Duodenal mucosa (tissue), 2 donors: ENCODE data around the gene DIP2C.
"Not testable (repeated sequence)": the region's sequence is repeated elsewhere in the genome, so short reads cannot be mapped to it uniquely, and the experiment has no call there.

Source experiments
- H3K27ac ChIP-seq: one replicate; pipeline ENCODE4 v1.7.0; 2013; ENCODE audit warnings: low read depth, low read length
- H3K27me3 ChIP-seq, 2 donors: one replicate each; pipeline ENCODE4 v1.7.0; 2013; ENCODE audit warnings: low read length in 2 of 2, control low read depth in 1 of 2; ENCODE audit not compliant: insufficient read depth in 2 of 2, control insufficient read depth in 1 of 2
- H3K36me3 ChIP-seq, 2 donors: one replicate each; pipeline ENCODE4 v1.7.0; 2013; ENCODE audit warnings: low read length in 2 of 2, control low read depth in 1 of 2; ENCODE audit not compliant: insufficient read depth in 2 of 2, control insufficient read depth in 1 of 2
- H3K4me1 ChIP-seq, 2 donors: one replicate each; pipeline ENCODE4 v1.7.0; 2013; ENCODE audit warnings: low read length in 2 of 2, control low read depth in 1 of 2; ENCODE audit not compliant: insufficient read depth in 2 of 2, control insufficient read depth in 1 of 2
- H3K4me3 ChIP-seq, 2 donors: one replicate each; pipeline ENCODE4 v1.7.0; 2013; ENCODE audit warnings: low read length in 2 of 2, low read depth in 1 of 2
- H3K9ac ChIP-seq, 2 donors: one replicate each; pipeline ENCODE4 v1.7.0; 2013; ENCODE audit warnings: low read length in 2 of 2, low read depth in 1 of 2
- H3K9me3 ChIP-seq, 2 donors: one replicate each; pipeline ENCODE4 v1.7.0; 2013; ENCODE audit warnings: low read length in 2 of 2, control low read depth in 1 of 2; ENCODE audit not compliant: control insufficient read depth in 1 of 2

The DIP2C gene

DNA sequence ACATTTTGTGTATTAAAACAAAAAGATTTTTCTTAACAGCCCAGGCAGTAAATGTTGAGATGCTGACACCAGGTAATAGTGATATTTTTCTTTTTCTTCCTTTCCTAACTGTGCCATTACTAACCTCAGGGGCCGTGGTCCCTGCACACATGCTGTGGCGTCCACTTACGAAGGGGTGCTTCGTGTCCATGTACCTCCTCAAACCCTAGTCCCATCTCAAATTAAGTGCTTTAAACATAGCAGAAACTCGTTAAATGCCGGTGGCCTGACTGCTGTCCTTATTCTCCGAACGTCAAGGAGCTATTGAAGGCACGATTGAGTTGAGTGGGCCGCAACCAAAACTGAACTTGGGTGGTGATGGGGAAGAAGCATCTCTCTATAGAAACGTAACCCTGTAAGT, 421.8 kb downstream of the DIP2C start:
- H3K9me3 ChIP-seq: no peaks in the 10 kb centered on the region
- H3K27me3 ChIP-seq: no peaks in the 10 kb centered on the region
- H3K36me3 ChIP-seq: no peaks in the 10 kb centered on the region
- no peaks in the 10 kb centered on the region for H3K4me1 ChIP-seq
- H3K4me3 ChIP-seq: no peak overlapping the region
- H3K27ac ChIP-seq: no peak overlapping the region
- H3K9ac ChIP-seq: no peak overlapping the region

GRCh38 chr10:266974-267425, 422.5 kb downstream of the DIP2C start:
- Histone ChIP-seq H3K36me3 (no peaks in the 10 kb centered on the region), H3K4me1 (no peaks in the 10 kb centered on the region), H3K4me3 (no peak overlapping the region), H3K27me3 (no peaks in the 10 kb centered on the region), H3K9me3 (no peaks in the 10 kb centered on the region), H3K27ac (no peak overlapping the region), H3K9ac (no peak overlapping the region)

DNA sequence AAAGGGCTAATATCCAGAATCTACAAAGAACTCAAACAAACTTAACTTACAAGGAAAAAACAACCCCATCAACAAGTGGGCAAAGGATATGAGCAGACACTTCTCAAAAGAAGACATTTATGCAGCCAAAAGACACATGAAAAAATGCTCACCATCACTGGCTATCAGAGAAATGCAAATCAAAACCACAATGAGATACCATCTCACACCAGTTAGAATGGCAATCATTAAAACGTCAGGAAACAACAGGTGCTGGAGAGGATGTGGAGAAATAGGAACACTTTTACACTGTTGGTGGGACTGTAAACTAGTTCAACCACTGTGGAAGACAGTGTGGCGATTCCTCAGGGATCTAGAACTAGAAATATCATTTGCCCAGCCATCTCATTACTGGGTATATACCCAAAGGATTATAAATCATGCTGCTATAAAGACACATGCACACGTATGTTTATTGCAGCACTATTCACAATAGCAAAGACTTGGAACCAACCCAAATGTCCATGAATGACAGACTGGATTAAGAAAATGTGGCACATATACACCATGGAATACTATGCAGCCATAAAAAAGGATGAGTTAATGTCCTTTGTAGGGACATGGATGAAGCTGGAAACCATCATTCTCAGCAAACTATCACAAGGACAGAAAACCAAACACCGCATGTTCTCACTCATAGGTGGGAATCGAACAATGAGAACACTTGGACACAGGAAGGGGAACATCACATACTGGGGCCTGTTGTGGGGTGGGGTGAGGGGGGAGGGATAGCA, 423.5 kb downstream of the DIP2C start:
- H3K9me3 ChIP-seq, H3K4me1 ChIP-seq, H3K9ac ChIP-seq, H3K4me3 ChIP-seq, H3K27ac ChIP-seq, H3K27me3 ChIP-seq, H3K36me3 ChIP-seq: not testable (repeated sequence)

DNA sequence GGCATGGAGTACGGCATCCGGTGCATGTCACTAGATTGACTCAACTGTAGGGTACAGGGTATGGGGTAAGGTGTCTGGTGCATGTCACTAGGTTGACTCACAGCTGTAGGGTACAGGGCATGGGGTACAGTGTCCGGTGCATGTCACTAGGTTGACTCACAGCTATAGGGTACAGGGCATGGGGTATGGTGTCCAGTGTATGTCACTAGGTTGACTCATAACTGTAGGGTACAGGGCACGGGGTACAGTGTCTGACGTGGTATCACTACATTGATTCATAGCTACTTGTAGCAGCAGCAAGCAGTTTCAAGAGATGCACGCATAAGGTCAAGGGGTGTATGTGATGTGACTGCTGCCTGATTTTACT, 424.4 kb downstream of the DIP2C start:
- H3K27me3 ChIP-seq, H3K4me3 ChIP-seq, H3K9ac ChIP-seq, H3K4me1 ChIP-seq, H3K27ac ChIP-seq, H3K36me3 ChIP-seq, H3K9me3 ChIP-seq: not testable (repeated sequence)

DNA sequence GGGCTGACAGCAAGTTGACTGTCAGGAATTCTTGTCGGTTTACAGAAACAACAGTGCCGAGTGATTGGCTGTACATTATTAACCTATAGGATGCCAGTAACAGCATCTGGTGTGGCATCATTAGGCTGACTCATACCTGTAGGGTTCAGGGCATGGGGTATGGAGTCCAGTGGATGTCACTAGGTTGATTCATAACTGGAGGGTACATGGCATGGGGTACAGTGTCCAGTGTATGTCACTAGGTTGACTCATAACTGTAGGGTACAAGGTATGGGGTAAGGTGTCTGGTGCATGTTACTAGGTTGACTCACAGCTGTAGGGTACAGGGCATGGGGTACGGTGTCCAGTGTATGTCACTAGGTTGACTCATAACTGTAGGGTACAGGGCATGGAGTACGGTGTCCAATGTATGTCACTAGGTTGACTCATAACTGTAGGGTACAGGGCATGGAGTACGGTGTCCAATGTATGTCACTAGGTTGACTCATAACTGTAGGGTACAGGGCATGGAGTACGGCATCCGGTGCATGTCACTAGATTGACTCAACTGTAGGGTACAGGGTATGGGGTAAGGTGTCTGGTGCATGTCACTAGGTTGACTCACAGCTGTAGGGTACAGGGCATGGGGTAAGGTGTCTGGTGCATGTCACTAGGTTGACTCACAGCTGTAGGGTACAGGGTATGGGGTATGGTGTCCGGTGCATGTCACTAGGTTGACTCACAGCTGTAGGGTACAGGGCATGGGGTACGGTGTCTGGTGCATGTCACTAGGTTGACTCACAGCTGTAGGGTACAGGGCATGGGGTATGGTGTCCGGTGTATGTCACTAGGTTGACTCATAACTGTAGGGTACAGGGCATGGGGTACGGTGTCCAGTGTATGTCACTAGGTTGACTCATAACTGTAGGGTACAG, 425.1 kb downstream of the DIP2C start:
- not testable (repeated sequence) for H3K27ac ChIP-seq

DNA sequence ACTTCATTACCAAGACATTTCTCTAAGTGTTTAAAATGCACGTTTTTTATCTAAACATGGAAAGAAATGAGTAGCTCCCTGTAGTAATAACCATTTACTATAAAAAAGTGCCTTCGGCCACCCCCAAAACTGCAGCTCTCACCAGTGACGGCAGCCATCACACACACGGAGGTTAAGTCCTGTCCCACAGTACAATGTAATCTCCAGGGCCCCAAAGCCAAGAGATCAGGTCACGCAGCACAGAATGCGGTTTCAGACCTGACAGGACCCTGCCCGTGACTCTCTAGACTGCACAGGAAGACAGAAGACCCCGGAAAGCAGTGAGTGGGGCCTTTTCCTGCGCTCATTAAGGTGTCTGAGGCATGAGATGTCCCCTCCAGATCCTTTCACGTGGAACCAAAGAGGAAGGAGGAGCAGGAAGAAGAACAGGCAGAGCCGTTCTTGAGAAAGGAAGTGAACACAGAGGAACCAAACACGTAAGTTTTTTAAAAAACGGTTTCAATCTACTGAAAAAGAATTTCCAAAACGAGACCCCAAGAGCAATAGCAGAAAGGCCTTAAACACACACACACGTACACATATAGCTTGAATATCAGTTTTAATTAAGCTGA, 428.5 kb downstream of the DIP2C start:
- no peaks in the 10 kb centered on the region for H3K27me3 ChIP-seq
- no peak overlapping the region for H3K9ac ChIP-seq
- no peak overlapping the region for H3K27ac ChIP-seq
- H3K4me1 ChIP-seq: no peaks in the 10 kb centered on the region
- H3K4me3 ChIP-seq: no peak overlapping the region
- peaks cover 0 to 4% of the 10 kb centered on the region in 2 donors for H3K36me3 ChIP-seq
- no peaks in the 10 kb centered on the region for H3K9me3 ChIP-seq

More for the DNA sequence above, 425.1 kb downstream of the DIP2C start:
- not testable (repeated sequence) for H3K27me3 ChIP-seq, H3K36me3 ChIP-seq, H3K9ac ChIP-seq, H3K4me1 ChIP-seq, H3K4me3 ChIP-seq, H3K9me3 ChIP-seq

DNA sequence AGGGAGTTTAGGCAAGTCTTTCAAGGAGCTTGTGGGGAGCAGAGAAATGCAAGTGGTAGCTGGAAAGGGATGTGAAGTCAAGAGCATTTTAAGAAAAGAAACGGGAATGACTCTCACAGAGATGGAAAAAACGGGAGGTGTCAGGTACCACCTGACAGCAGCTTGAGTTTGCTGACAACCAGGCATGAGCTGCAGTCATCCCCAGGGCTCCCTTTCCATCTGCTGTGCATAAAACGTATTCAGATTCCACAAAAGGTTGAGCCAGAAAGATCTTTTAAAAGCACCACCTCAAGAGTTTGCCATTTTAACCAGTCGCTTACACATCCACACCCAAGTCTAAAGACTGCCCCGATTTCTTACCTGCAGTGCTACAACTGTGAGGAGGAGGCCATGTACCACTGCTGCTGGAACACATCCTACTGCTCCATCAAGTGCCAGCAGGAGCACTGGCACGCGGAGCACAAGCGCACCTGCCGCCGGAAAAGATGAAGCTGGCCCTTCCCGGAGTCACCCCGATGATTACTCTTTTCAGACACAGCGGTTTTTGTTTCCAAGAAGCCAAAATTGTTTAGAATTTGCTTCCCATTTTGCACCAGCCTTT, 437.4 kb downstream of the DIP2C start:
- H3K9me3 ChIP-seq: no peaks in the 10 kb centered on the region
- no peak overlapping the region for H3K9ac ChIP-seq
- H3K4me1 ChIP-seq: no peaks in the 10 kb centered on the region
- no peak overlapping the region for H3K4me3 ChIP-seq
- H3K27me3 ChIP-seq: no peaks in the 10 kb centered on the region
- peaks cover 15 to 57% of the 10 kb centered on the region in 2 donors for H3K36me3 ChIP-seq
- no peak overlapping the region for H3K27ac ChIP-seq

DNA sequence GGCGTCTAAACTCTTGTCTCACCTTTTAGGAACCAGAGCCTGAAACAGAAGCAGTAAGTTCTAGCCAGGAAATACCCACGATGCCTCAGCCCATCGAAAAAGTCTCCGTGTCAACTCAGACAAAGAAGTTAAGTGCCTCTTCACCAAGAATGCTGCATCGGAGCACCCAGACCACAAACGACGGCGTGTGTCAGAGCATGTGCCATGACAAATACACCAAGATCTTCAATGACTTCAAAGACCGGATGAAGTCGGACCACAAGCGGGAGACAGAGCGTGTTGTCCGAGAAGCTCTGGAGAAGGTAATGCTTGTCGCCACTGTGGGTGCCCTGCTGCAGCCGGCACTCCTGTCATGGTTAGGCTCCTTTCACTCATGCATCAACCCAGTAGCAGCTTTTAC, 441.2 kb downstream of the DIP2C start:
- H3K4me3 ChIP-seq: no peak overlapping the region
- no peak overlapping the region for H3K27ac ChIP-seq
- H3K9ac ChIP-seq: no peak overlapping the region
- no peaks in the 10 kb centered on the region for H3K4me1 ChIP-seq
- H3K36me3 ChIP-seq: peaks cover 28 to 70% of the 10 kb centered on the region in 2 donors
- no peaks in the 10 kb centered on the region for H3K9me3 ChIP-seq
- H3K27me3 ChIP-seq: no peaks in the 10 kb centered on the region

DNA sequence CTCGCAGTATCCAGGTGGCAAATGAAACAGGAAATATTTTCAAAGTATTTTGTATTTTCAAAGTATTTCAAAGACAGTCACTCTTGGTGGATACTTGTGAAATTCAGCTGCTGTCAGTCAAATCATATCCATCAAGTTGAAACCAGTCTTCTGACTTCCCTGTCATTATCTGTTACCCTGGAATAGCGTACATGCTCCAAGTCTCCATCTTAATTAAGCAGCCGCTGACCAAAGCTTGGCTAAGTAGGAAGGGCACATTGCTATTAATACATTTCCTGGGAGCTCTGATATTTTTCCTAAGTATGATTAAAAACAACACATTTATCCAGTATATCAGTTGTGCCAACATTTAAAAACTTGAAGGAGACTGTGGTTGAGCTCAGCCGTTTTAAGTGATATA, 442.0 kb downstream of the DIP2C start:
- H3K9me3 ChIP-seq: no peaks in the 10 kb centered on the region
- no peak overlapping the region for H3K27ac ChIP-seq
- no peak overlapping the region for H3K4me3 ChIP-seq
- H3K4me1 ChIP-seq: no peaks in the 10 kb centered on the region
- no peak overlapping the region for H3K9ac ChIP-seq
- H3K27me3 ChIP-seq: no peaks in the 10 kb centered on the region
- H3K36me3 ChIP-seq: peaks cover 31 to 69% of the 10 kb centered on the region in 2 donors

DNA sequence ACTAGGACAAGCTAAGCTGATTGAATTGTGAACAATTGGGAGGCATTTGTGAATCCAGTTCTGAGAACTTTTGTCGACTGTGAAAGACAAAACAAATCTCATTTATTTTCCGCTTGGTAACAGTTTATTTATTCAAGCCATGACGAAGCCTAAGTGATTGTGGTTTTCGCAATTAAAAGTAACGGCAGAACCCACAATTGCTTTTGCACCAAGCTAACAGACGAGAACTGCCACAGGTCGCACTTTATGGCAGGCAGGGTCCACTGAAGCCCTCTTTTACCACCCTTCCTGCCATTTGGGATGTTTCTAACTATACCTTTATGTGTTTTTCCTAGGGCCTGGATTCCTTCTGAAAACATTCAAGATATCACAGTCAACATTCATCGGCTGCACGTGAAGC, 443.0 kb downstream of the DIP2C start:
- Histone ChIP-seq H3K9ac (no peak overlapping the region), H3K27me3 (no peaks in the 10 kb centered on the region), H3K9me3 (no peaks in the 10 kb centered on the region), H3K4me1 (no peaks in the 10 kb centered on the region), H3K4me3 (no peak overlapping the region), H3K36me3 (peaks cover 31 to 66% of the 10 kb centered on the region in 2 donors), H3K27ac (no peak overlapping the region)
